ENCODE results near the gene GUCA2A.

DNA sequence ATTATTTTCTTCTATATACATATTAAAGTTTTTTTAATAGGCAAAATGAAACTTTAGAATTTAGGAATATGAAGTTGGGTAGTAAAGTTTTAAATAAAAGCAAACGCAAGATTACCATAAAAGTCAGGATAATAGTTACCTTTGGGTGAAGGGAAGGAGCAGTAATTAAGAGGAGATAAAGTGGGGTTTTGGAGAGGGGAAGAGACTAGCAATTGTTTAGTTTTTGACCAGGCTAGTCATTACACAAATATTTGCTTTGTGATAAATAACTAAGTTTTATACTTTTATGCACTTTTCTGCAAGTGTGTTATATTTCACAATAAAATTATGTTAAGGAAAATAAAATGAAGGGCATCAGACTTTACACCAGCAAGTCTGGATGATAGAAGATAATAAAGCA is 39.0 kb downstream of the GUCA2A start:
- TF ChIP-seq, protein P1, sequence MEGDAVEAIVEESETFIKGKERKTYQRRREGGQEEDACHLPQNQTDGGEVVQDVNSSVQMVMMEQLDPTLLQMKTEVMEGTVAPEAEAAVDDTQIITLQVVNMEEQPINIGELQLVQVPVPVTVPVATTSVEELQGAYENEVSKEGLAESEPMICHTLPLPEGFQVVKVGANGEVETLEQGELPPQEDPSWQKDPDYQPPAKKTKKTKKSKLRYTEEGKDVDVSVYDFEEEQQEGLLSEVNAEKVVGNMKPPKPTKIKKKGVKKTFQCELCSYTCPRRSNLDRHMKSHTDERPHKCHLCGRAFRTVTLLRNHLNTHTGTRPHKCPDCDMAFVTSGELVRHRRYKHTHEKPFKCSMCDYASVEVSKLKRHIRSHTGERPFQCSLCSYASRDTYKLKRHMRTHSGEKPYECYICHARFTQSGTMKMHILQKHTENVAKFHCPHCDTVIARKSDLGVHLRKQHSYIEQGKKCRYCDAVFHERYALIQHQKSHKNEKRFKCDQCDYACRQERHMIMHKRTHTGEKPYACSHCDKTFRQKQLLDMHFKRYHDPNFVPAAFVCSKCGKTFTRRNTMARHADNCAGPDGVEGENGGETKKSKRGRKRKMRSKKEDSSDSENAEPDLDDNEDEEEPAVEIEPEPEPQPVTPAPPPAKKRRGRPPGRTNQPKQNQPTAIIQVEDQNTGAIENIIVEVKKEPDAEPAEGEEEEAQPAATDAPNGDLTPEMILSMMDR (conservative IDR thresholded peaks at IDR 0.05 in 1 of 2, IDR thresholded peaks at IDR 0.05 in 1 of 2; ENCODE audit: extremely low read depth in 1 of 2, insufficient read depth in 1 of 2, low read depth in 1 of 2, low read length in 2 of 2): no peak
- no peak for TF ChIP-seq EZH2 (IDR thresholded peaks at IDR 0.05; ENCODE audit: borderline replicate concordance, low read length)
